Loucy (cell line): ENCODE measurements around the gene SLC26A8.

ENCODE experiments used
- H2AFZ ChIP-seq: fragments of 200-600 bp; sonication (generic); 2 replicates; pipeline ENCODE4 v1.6.0; 2016; ENCODE audit warnings: antibody characterized with exemption, mild to moderate bottlenecking, low read length, moderate library complexity
- H3F3A ChIP-seq: fragments of 200-600 bp; 2 replicates; pipeline ENCODE4 v1.6.0; 2016; ENCODE audit warnings: antibody characterized with exemption, low read depth, mild to moderate bottlenecking
- H3K27me3 ChIP-seq: fragments of 200-600 bp; sonication (generic); 2 replicates; pipeline ENCODE4 v1.6.1; 2014; ENCODE audit warnings: low read length, mild to moderate bottlenecking; ENCODE audit not compliant: insufficient read depth, poor library complexity, severe bottlenecking
- H3K36me3 ChIP-seq: fragments of 200-600 bp; sonication (generic); 2 replicates; pipeline ENCODE4 v1.6.1; 2016; ENCODE audit warnings: low read length; ENCODE audit not compliant: insufficient read depth
- H3K4me1 ChIP-seq: fragments of 200-600 bp; sonication (generic); 2 replicates; pipeline ENCODE4 v1.5.1; 2014; ENCODE audit warnings: low read length, mild to moderate bottlenecking; ENCODE audit not compliant: insufficient read depth, poor library complexity, severe bottlenecking
- H3K4me2 ChIP-seq: fragments of 200-600 bp; sonication (generic); 2 replicates; pipeline ENCODE4 v1.6.0; 2014; ENCODE audit warnings: antibody characterized with exemption, low read length, low read depth, mild to moderate bottlenecking; ENCODE audit not compliant: poor library complexity, severe bottlenecking
- H3K4me3 ChIP-seq: fragments of 200-600 bp; sonication (generic); 2 replicates; pipeline ENCODE4 v1.5.1; 2014; ENCODE audit warnings: low read length, mild to moderate bottlenecking, mixed read lengths; ENCODE audit not compliant: poor library complexity, severe bottlenecking
- H3K79me2 ChIP-seq: fragments of 200-600 bp; sonication (generic); 2 replicates; pipeline ENCODE4 v1.6.1; 2014; ENCODE audit warnings: low read length; ENCODE audit not compliant: insufficient read depth
- H3K9ac ChIP-seq: fragments of 200-600 bp; sonication (generic); 2 replicates; pipeline ENCODE4 v1.6.0; 2014; ENCODE audit warnings: mild to moderate bottlenecking, low read depth, low read length, moderate library complexity; ENCODE audit not compliant: poor library complexity, severe bottlenecking
- H3K9me2 ChIP-seq: fragments of 200-600 bp; sonication (generic); replicated peaks from 2 replicates; pipeline ENCODE4 v1.6.1; 2016; ENCODE audit warnings: low read depth, low read length, mixed read lengths
- H3K9me3 ChIP-seq: fragments of 200-600 bp; sonication (generic); 2 replicates; pipeline ENCODE4 v1.6.1; 2014; ENCODE audit warnings: mild to moderate bottlenecking, antibody characterized with exemption, low read length, low read depth; ENCODE audit not compliant: insufficient read depth
- H4K20me1 ChIP-seq: fragments of 200-600 bp; sonication (generic); 2 replicates; pipeline ENCODE4 v1.6.0; 2014; ENCODE audit warnings: antibody characterized with exemption, low read length, mild to moderate bottlenecking; ENCODE audit not compliant: insufficient read depth, poor library complexity, severe bottlenecking
- EZH2phosphoT487 ChIP-seq: fragments of 200-600 bp; IDR thresholded peaks from 2 replicates; pipeline ENCODE4 v1.6.1; 2018; ENCODE audit warnings: antibody characterized with exemption, mild to moderate bottlenecking, moderate library complexity, borderline replicate concordance
- TF ChIP-seq, protein P1 (sequence below): fragments of 200-600 bp; sonication (generic); conservative IDR thresholded peaks from 2 replicates; pipeline ENCODE4 v1.5.1; 2014; ENCODE audit warnings: mild to moderate bottlenecking, antibody characterized with exemption, low read length

Gene SLC26A8

DNA sequence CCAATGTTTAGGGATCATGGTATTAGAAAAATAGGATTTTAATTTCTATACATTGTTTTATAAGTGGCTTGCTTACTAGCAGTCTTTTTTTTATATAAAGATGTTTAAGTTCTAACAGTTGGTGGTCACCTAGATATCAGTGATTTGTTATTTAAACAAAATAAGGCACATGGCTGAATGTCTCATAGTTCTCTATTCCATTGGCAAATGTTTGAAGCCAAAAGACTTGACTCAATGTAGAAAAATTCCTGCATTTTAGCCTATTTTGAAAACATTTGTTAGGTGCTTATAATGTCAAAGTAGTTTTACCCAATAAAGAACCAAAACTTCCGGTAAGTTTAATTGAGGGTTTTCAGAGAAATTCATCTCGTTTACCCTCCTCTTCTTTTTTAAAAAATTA, 30.0 kb upstream of the SLC26A8 start:
- H2AFZ ChIP-seq = no peak overlapping the region
- no peaks in the 10 kb centered on the region for H3K9me2 ChIP-seq
- H3F3A ChIP-seq = no peaks in the 10 kb centered on the region
- TF ChIP-seq, protein P1, sequence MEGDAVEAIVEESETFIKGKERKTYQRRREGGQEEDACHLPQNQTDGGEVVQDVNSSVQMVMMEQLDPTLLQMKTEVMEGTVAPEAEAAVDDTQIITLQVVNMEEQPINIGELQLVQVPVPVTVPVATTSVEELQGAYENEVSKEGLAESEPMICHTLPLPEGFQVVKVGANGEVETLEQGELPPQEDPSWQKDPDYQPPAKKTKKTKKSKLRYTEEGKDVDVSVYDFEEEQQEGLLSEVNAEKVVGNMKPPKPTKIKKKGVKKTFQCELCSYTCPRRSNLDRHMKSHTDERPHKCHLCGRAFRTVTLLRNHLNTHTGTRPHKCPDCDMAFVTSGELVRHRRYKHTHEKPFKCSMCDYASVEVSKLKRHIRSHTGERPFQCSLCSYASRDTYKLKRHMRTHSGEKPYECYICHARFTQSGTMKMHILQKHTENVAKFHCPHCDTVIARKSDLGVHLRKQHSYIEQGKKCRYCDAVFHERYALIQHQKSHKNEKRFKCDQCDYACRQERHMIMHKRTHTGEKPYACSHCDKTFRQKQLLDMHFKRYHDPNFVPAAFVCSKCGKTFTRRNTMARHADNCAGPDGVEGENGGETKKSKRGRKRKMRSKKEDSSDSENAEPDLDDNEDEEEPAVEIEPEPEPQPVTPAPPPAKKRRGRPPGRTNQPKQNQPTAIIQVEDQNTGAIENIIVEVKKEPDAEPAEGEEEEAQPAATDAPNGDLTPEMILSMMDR = no peak
- TF ChIP-seq EZH2phosphoT487 = no peak
- no peak overlapping the region for H3K9ac ChIP-seq
- H4K20me1 ChIP-seq = peaks cover 99% of the 10 kb centered on the region
- H3K36me3 ChIP-seq = peaks cover 74% of the 10 kb centered on the region
- H3K4me2 ChIP-seq = no peak overlapping the region
- no peaks in the 10 kb centered on the region for H3K27me3 ChIP-seq
- peaks cover 97% of the 10 kb centered on the region for H3K79me2 ChIP-seq
- H3K4me1 ChIP-seq = peaks cover 19% of the 10 kb centered on the region
- no peak overlapping the region for H3K4me3 ChIP-seq
- no peaks in the 10 kb centered on the region for H3K9me3 ChIP-seq

DNA sequence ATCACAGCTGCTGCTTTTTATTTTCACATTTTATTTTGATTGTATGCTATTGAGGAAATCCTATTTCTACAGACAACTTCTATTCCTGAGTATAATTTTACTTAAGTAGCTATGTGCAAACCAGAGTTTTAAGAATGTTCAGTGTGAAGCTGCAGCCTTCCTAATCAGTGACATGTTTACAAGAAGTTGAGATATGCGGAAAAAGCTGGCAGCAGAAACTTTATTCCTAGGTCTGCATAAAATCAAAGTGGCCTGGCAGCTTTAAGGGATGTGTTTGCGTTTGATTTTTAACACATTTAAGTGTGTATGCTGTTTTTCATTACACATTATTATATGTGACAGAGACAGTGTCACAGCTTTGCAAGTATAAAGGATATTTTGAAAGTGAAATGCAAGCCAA, 29.4 kb upstream of the SLC26A8 start:
- H3K9me2 ChIP-seq = no peaks in the 10 kb centered on the region
- no peak overlapping the region for H3K4me2 ChIP-seq
- H2AFZ ChIP-seq = no peak overlapping the region
- H3K4me1 ChIP-seq = peaks cover 19% of the 10 kb centered on the region
- no peaks in the 10 kb centered on the region for H3K27me3 ChIP-seq
- no peak overlapping the region for H3K9ac ChIP-seq
- no peaks in the 10 kb centered on the region for H3K9me3 ChIP-seq
- H3K36me3 ChIP-seq = peaks cover 71% of the 10 kb centered on the region
- no peaks in the 10 kb centered on the region for H3F3A ChIP-seq
- peaks cover 97% of the 10 kb centered on the region for H3K79me2 ChIP-seq
- no peak for TF ChIP-seq EZH2phosphoT487
- TF ChIP-seq, protein P1 = no peak
- H3K4me3 ChIP-seq = no peak overlapping the region
- H4K20me1 ChIP-seq = peaks cover 99% of the 10 kb centered on the region

DNA sequence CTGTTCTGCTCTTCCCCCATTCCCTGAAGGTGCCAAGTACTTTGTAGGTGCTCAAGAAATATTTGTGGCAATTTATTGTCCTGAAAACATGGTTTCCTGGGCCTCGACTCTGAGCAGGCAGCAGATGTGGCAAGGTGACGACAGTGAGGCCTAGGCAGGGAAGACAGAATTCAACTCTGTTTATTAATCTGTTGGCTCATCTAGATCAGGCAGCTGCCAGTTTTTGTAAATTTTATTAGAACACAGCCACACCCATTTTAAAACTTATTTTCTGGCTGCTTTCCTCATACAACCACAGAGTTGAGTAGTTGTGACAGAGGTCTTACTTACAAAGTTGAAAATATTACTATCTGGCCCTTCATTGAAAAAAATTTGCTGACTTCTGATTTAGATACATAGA, 27.7 kb upstream of the SLC26A8 start:
- Histone ChIP-seq H3K36me3 (peaks cover 61% of the 10 kb centered on the region), H3K9me3 (no peaks in the 10 kb centered on the region), H3K4me3 (no peak overlapping the region), H4K20me1 (peaks cover 99% of the 10 kb centered on the region), H3F3A (no peaks in the 10 kb centered on the region), H2AFZ (no peak overlapping the region), H3K79me2 (peaks cover 97% of the 10 kb centered on the region), H3K4me1 (peaks cover 19% of the 10 kb centered on the region), H3K9me2 (no peaks in the 10 kb centered on the region), H3K4me2 (no peak overlapping the region), H3K27me3 (no peaks in the 10 kb centered on the region), H3K9ac (no peak overlapping the region)
- TF ChIP-seq, protein P1 = no peak
- no peak for TF ChIP-seq EZH2phosphoT487
